GM12874 (cell line): ENCODE data around the gene FAM124A.

ENCODE experiments used
- TF ChIP-seq, protein P1 (sequence below): IDR thresholded peaks from 2 replicates; pipeline ENCODE4 v1.5.1; 2011; ENCODE audit warnings: low read depth, mild to moderate bottlenecking, control low read depth, low read length, moderate library complexity; ENCODE audit not compliant: insufficient read depth

Gene FAM124A

DNA sequence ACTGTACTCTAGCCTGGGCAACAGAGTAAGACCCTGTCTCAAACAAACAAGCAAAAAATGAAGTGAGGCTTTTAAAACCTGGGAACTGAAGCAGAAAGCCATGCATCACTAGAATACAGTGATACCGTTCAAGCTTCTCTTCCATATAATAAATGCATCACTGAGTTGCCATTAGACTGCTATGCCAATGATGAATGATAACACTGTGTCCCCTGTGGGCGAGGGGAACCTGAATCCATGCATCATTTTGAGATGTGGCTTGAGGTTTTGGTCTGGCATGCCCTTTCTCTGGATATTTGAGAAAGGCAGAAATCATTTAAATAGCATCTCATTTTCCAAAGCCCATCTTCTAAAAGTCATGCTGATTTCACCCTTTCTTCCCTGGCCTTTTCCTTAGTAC is 1.5 kb upstream of the FAM124A start:
- TF ChIP-seq, protein P1, sequence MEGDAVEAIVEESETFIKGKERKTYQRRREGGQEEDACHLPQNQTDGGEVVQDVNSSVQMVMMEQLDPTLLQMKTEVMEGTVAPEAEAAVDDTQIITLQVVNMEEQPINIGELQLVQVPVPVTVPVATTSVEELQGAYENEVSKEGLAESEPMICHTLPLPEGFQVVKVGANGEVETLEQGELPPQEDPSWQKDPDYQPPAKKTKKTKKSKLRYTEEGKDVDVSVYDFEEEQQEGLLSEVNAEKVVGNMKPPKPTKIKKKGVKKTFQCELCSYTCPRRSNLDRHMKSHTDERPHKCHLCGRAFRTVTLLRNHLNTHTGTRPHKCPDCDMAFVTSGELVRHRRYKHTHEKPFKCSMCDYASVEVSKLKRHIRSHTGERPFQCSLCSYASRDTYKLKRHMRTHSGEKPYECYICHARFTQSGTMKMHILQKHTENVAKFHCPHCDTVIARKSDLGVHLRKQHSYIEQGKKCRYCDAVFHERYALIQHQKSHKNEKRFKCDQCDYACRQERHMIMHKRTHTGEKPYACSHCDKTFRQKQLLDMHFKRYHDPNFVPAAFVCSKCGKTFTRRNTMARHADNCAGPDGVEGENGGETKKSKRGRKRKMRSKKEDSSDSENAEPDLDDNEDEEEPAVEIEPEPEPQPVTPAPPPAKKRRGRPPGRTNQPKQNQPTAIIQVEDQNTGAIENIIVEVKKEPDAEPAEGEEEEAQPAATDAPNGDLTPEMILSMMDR: no peak

DNA sequence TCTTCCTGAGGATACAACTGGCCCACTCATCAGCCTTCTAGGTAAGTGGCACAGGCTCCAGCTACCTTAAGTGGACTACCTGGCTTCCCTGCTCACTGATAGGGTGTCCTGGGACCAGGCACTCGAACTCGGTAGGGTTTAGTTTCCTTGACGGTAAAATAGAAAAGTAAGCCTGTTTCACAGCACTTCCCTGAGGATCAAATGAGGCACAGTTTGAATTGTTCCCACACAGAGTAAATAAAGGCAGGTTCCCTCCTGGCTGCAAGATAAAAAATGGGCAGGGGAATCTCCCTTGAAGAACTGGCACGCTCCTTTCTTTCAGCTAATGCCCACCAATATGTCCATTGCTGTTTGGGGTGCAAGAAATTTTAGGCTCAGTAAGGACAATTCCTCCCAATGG is 1.1 kb upstream of the FAM124A start:
- TF ChIP-seq, protein P1: no peak

DNA sequence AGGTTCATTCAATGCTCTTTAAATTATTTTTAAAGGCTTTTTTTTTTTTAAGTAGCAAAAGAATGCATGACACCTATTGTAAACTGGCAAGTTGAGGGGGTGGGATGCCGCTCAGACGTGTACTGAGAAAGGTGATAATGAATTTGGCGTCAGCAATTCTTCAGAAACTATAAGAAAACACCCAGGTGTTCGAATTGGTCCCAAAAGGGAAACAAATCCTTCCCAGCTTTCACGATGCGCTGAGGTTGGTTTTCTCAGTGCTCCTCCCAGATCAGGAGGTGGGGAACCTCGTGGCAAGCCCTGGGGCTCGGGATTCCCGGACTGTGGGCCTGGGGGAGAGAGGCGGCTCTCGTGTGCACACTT is 543 bp upstream of the FAM124A start:
- TF ChIP-seq, protein P1: no peak

DNA sequence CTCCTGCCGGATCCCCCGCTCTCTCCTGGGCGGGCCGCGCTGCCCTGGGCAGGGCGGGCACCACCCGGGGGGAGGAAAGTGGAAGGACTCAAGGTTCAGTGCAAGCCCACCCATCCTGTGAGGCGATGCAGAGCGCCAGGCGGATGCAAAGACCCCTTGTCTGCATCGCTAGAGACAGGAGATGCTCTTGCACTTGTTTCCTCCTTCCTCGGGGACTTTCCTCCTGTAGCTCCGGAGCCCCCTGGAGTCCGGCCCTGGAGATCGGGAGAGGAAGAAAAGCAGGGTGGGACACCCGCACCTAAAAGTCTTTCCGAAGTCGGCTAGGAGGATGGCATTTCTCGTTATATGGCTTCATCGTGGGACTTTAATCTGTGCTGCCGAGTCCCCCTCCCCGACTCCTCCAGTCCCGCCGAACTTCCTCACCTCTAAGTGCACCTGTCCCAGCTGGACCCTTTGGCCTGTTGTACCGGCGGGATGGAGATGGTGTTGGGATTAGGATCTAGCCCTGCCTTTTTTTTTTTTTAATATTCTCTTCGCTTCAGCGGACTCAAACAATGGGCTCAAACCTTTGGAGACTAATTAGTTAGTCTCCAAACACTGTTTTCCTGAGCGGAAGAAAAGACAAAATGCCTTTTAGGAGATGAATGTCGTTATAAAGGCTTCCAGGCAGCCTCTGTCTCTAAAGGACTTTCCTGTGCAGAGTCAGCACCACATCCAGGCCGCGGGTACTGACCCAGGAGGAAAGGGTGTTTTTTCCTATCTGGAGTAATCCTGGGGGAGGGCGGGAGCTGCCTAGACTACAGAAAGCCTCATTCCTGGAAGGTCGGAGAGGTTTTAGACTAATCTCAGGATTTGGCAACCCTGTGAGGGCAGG is 725 bp downstream of the FAM124A start:
- TF ChIP-seq, protein P1: no peak

DNA sequence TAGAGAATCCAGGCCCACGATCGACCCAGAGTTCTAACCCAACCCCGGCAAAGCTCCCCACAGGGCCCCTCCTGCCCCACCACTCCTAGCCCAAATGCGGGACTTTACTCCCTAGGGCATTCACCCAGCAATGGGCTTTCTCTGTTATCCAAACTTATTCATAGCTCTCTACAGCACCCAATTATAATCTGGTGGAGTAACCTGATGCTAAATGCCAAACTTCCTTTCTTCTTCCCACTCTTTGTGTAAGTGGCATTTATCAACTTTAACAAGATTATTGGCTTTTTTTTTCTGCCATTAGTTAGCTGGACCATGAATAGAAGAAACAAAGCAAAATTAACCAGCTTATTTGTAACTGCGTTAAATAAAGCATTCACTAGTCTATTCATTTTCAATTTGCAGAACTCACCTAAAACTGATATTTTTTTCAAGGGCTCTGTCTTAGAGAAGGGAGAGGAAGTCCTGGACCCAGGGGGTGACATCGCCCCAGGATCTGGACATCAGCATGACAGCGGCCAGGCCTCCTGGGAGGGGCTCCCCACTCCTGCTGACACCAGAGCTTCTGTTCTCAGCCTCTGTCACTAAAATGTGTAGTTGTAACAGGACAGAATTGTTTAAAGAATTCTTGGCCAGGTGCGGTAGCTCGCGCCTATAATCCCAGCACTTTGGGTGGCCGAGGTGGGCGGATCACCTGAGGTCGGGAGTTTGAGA is 1.5 kb downstream of the FAM124A start:
- TF ChIP-seq, protein P1: no peak

DNA sequence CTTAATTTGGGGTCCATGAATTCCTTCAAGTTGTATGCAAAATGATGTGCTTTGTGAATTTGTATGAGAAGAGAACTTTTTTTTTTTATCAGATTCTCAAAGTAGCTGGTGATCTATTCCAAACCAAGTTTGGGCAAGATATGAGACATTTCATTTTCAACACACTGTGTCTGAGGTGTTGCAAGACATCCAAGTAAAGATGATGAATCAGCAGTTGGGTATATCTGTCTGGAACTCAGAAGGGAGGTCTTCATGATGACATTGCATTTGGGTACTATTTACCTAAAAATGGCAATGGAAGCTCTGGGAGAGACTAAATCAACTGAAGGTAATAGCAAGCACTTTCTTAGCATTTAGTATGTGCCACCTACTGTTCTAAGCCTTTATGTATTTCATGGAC is 2.8 kb downstream of the FAM124A start:
- TF ChIP-seq, protein P1: no peak

DNA sequence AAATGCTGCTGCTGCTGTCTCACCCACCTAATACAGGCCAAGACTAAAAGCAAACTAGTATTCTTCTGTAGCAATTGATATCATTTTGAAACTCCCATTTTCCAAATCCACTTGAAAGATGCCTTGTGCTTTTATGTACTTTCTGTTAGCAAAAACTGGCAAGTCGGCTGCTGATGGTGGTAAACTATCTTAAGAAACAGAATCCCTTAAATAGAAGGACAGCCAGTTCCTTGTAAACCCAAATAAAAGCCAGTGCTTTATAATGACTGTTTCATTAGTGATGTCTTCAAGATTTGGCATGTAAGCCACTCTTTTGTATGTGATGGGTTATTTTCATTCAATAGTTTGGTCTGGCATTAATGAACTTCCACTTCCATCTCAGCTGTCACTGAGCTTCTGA is 5.2 kb downstream of the FAM124A start:
- TF ChIP-seq, protein P1: no peak
